Left lobe of liver (tissue), 2 donors: Measurements from ENCODE around the gene EEF1A2. TPM values are rescaled to one million over a fixed set of nuclear protein-coding genes. Genes with fewer than 3 reads are reported as not detected.
A peak's percentile ranks its signal among the peaks of the same experiment; 100 is the strongest.

ENCODE experiments used
- ATAC-seq: fragments of 200-7000 bp; cut with Tn5 transposase; one replicate; pipeline ENCODE4 v1.9.1; 2020; ENCODE audit warnings: mild to moderate bottlenecking, moderate library complexity
- DNase-seq: peaks from one replicate; pipeline ENCODE4 v3.0.0-alpha.2; 2020; ENCODE audit warnings: low spot score
- total RNA-seq: library from RNA; stranded (reverse); gene quantifications from one replicate; pipeline ENCODE4 v1.2.1, GENCODE V29; 2021
- donor health status: DM: no; HTN: no; CAD: no; lungs with moderate emphysema.
- donor health status: DM: no; HTN: yes; CAD: no.

EEF1A2 gene
- 0.73 TPM for total RNA-seq

GRCh38 chr20:63498960-63499337 is at the start of gene EEF1A2:
EEF1A2 (minus strand) TSS chr20:63499083; CDS start chr20:63497763, 1,320 bp downstream.
- DNase-seq: no peak

GRCh38 chr20:63548542-63548941 is 49.7 kb upstream of the EEF1A2 start:
- no peak for DNase-seq
- no peak for ATAC-seq

More at GRCh38 chr20:63498960-63499337, at the start of gene EEF1A2:
- ATAC-seq: no peak

GRCh38 chr20:63547725-63548480 is 49.0 kb upstream of the EEF1A2 start, which contains the start of gene SRMS:
SRMS (minus strand) TSS chr20:63547749; CDS start chr20:63547463, 286 bp downstream.
- DNase-seq (no peak), ATAC-seq (peak; percentile 34)

DNA sequence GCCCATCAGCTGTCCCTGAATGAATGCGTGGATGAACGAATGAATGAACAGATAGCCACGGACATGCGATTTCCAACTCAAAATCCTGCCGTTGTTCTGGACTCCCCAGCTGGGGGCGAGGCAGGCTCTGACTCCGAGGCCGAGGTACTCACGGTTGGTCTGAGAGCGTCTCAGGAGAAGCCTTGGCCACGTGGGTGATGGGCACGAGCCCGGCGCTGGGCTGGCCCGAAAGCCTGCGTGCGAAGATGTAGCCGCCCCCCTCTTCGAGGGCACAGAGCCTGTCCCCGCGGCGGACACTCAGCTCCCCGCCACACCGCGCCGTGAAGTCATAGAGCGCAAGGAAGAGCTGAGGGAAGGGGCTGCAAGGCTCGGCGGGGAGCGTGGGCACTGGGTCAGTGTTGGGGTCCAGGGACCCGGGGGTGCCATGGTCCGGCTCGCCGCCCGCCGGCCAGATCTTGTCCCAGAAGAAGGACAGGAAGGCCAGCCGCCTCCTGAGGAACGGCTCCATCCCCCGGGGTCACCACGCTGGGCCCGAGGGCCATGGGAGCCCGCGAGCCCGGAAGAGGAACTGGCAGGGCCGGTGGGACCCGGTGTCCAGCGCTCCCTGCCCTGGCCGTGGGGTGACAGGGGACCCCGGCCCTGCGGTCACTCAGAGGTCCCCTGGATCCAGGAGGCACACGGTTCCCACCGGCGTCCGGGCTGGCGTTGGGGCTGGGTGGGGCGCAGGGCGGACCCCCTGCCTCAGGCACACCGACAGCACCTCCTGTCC is 48.3 kb upstream of the EEF1A2 start:
- ATAC-seq (no peak), DNase-seq (no peak)

- no peak for DNase-seq
- no peak for ATAC-seq
Observed at GRCh38 chr20:63546256-63546955, 47.5 kb upstream of the EEF1A2 start.

GRCh38 chr20:63545814-63546213 is 46.9 kb upstream of the EEF1A2 start:
- ATAC-seq (no peak), DNase-seq (no peak)

DNA sequence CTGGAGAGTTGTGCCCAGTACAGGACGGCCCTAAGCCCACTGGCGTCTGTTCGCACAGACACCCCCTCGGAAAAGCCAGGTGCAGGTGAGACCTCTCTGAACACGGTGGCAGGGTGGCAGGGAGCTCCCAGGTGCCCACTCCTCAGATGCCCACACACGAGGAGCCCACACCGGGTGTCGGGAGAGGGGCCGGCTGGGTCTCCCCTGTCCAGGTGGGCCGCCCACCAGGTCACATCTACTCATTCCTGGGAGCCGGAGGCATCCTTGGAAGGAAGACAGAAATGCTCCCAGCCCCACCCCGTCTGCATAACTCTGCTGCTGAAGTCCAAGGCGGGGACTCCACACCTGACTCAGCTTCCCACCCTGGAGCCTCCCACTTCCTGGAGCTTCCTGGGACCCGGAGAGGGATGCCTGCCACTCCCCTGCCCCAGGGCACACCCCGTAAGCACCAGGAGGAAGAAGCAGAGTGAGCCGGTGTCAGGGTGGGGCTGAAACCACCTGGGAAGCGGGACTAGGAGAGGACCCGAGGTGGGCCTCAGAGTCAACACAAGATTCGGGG is 46.2 kb upstream of the EEF1A2 start:
- DNase-seq (no peak), ATAC-seq (no peak)

DNA sequence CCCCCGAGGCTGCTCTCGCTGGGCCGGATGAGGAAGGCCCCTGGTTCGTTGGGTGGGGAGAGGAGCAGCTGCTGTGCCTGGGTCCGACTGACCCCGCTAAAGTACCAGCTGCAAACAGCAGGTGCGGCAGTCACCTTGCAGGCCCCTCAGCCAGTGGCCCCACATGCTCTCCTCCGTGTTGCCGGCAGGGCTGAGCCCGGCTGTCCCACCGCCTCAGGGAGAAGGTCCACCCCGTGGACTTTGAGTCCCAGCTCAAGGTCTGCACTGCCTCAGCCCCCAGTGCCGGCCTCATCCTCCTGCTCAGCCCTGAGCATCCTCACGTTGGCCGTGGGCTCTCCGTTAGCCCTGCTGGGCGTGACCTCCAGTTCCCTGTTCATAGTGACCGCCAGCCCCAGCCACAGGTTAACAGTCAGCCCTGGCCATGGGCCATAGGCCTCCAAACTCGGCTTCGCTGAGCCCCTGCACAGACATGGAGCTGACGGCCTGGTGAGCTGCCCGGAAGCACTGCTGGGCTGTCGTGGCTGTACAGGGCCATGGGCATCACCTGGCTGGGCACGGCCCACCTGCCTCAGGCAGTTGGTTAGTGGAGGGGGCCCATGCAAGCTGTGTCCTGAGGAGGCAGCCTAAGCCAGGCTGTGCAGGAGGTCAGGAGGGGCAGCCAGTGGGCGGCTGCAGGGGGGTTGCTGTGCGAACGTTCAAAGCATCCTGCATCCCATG is 45.5 kb upstream of the EEF1A2 start:
- ATAC-seq (no peak), DNase-seq (no peak)

- ATAC-seq (no peak), DNase-seq (no peak)
Observed at GRCh38 chr20:63543733-63544132, 44.9 kb upstream of the EEF1A2 start.

- ATAC-seq (no peak), DNase-seq (no peak)
Observed at GRCh38 chr20:63543131-63543530, 44.2 kb upstream of the EEF1A2 start.

DNA sequence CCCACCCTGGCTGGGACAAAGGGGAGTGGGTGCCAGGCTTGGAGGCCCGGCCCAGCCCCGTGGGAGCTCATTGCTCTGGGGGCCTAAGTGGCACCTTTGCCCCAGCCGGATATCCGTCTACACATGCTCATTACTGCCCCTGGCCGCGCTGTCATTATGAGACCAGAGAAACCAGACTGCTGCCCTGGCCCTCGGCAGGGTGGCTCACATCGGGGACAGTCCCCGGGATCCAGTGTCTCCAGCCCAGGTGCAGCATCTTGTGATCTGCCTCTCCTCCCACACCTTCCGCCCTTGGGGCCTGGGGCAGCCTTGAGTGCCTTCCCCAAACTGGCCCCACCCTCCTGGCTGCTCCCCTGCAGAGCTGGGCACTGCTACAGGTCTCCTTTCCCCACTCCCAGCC is 43.8 kb upstream of the EEF1A2 start:
- no peak for ATAC-seq
- DNase-seq: no peak

DNA sequence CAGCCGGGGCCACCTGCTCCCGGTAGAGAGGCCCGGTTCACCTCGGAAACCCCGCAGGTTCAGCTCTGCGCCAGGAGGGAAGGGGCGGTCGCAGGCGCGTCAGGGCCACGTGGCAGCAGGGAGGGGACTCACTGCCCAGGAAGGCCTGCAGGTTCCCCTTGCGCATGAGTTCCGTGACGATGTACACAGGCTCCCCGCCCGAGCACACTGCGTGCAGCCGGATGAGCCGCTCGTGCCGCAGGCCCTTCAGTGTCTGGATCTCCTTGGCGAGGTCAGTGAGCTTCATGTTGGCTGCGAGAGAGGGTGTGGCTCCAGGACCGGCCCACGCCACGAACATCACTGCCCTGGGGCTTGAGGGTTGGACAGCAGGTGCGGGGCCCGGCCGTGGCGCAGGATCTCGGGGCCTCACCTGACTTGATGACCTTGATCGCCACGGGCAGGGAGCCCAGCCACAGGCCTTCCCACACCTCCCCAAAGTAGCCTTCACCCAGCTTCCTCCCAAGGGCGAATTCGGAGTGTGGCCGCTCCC is 43.2 kb upstream of the EEF1A2 start:
- ATAC-seq (no peak), DNase-seq (no peak)

DNA sequence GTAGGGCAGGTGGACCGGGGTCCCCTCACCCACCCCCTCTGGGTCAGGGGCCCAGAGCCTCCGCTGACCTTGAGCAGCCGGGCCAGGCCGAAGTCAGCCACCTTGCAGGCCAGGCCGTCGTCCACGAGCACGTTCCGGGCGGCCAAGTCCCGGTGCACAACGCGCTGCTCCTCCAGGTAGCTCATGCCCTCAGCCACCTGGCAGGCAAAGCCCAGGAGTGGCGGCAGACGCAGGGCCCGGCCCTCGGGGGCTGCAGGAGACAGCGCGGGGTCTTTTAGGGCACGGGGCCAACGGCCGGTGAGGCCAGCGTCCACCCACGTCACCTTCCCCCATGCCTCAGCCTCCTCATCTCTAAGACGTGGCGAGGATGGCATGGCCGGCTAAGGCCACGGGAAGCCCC is 42.5 kb upstream of the EEF1A2 start:
- DNase-seq (no peak), ATAC-seq (no peak)

- no peak for ATAC-seq
- no peak for DNase-seq
Observed at GRCh38 chr20:63540417-63541186, 41.7 kb upstream of the EEF1A2 start.

DNA sequence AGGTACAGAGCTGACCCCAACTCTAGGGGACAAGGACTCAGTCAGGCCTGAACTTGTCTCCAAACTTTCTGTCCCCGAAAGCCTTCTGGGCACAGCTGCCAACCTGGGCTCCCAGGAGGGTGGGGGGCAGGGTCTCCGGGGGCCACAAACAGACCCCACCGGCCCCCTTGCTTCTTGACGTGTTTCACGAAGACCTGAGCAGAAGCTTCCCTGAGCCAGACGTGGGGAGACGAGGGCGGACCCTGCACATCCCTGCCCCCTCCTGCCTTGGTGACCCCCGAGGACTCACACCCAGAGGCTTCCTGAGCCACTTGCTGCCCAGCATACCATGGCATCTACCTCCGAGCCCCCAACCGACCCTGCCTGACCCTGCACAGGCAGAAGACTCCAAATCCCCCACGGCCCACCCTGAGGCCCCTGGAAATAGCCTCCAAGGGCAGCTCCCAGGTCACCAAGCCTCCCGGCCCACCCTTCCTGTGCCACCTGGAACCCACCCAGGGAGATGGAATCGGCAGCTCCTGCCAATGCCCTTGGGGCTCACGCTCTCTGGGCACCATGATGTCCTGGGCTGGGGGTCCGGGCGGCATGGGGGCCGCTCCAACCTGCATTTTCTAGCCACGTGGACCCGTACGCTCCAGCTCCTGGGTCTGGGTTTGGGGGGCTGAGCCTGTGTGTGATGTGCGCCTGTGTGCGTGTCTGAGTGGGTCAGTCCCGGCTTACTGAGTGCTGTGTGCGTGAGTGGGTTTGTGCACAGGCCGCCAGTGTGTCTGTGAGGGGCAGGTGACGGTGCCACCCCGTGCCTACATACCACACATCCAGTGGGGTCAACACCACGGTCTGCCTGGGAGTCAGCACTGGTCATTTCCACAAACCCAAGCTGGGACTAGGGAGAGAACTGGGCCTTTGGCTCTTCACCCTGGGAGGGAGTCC is 40.8 kb upstream of the EEF1A2 start:
- DNase-seq (no peak), ATAC-seq (no peak)

GRCh38 chr20:63539092-63539430 is 40.2 kb upstream of the EEF1A2 start:
- ATAC-seq (no peak), DNase-seq (no peak)

- peak; percentile 15 for ATAC-seq
- no peak for DNase-seq
Observed at GRCh38 chr20:63538204-63539091, 39.6 kb upstream of the EEF1A2 start.
